ENCODE measurements around the gene HOATZ.

The HOATZ gene

GRCh38 chr11:111540937-111541253, 26.3 kb downstream of the HOATZ start:
- Histone ChIP-seq H2AFZ (ENCODE audit: low read length) (no peak overlapping the region), H3K9ac (ENCODE audit: low read depth, low read length, poor library complexity, severe bottlenecking) (no peak overlapping the region)

GRCh38 chr11:111541254-111542061, 26.9 kb downstream of the HOATZ start:
- H3K4me3 ChIP-seq (ENCODE audit: low read length, poor library complexity, severe bottlenecking), result no peak overlapping the region
- H3K9me3 ChIP-seq (ENCODE audit: insufficient read depth, low read depth, low read length), result no peaks in the 10 kb centered on the region
- no peaks in the 10 kb centered on the region for H3K27me3 ChIP-seq (ENCODE audit: insufficient read depth, low read length, poor library complexity, severe bottlenecking)
- peaks cover 23% of the 10 kb centered on the region for H3K4me1 ChIP-seq (ENCODE audit: insufficient read depth, low read length, poor library complexity, severe bottlenecking)
- H3K9me2 ChIP-seq (replicated peaks; ENCODE audit: low read depth, low read length), result no peaks in the 10 kb centered on the region
- TF ChIP-seq CTCF (conservative IDR thresholded peaks at IDR 0.05; ENCODE audit: low read length), result no peak
- TF ChIP-seq EZH2phosphoT487 (IDR thresholded peaks at IDR 0.05; ENCODE audit: borderline replicate concordance), result no peak
- no peaks in the 10 kb centered on the region for H3K36me3 ChIP-seq (ENCODE audit: insufficient read depth, low read length)
- no peak overlapping the region for H2AFZ ChIP-seq (ENCODE audit: low read length)
- no peak overlapping the region for H3K4me2 ChIP-seq (ENCODE audit: low read depth, low read length, poor library complexity, severe bottlenecking)
- no peak overlapping the region for H3K9ac ChIP-seq (ENCODE audit: low read depth, low read length, poor library complexity, severe bottlenecking)
- H3K79me2 ChIP-seq (ENCODE audit: insufficient read depth, low read length), result no peaks in the 10 kb centered on the region
- H3F3A ChIP-seq (ENCODE audit: low read depth), result no peaks in the 10 kb centered on the region
- no peaks in the 10 kb centered on the region for H4K20me1 ChIP-seq (ENCODE audit: insufficient read depth, low read length, poor library complexity, severe bottlenecking)

More at GRCh38 chr11:111540937-111541253, 26.3 kb downstream of the HOATZ start:
- Histone ChIP-seq H3K9me3 (ENCODE audit: insufficient read depth, low read depth, low read length) (no peaks in the 10 kb centered on the region), H3K27me3 (ENCODE audit: insufficient read depth, low read length, poor library complexity, severe bottlenecking) (no peaks in the 10 kb centered on the region), H4K20me1 (ENCODE audit: insufficient read depth, low read length, poor library complexity, severe bottlenecking) (no peaks in the 10 kb centered on the region), H3F3A (ENCODE audit: low read depth) (no peaks in the 10 kb centered on the region), H3K4me3 (ENCODE audit: low read length, poor library complexity, severe bottlenecking) (no peak overlapping the region), H3K79me2 (ENCODE audit: insufficient read depth, low read length) (no peaks in the 10 kb centered on the region), H3K9me2 (replicated peaks; ENCODE audit: low read depth, low read length) (no peaks in the 10 kb centered on the region), H3K4me1 (ENCODE audit: insufficient read depth, low read length, poor library complexity, severe bottlenecking) (peaks cover 23% of the 10 kb centered on the region), H3K4me2 (ENCODE audit: low read depth, low read length, poor library complexity, severe bottlenecking) (no peak overlapping the region), H3K36me3 (ENCODE audit: insufficient read depth, low read length) (no peaks in the 10 kb centered on the region)
- no peak for TF ChIP-seq CTCF (conservative IDR thresholded peaks at IDR 0.05; ENCODE audit: low read length)

- Histone ChIP-seq H2AFZ (ENCODE audit: low read length) (peak overlapping the region; percentile 62), H3K27me3 (ENCODE audit: insufficient read depth, low read length, poor library complexity, severe bottlenecking) (no peaks in the 10 kb centered on the region), H4K20me1 (ENCODE audit: insufficient read depth, low read length, poor library complexity, severe bottlenecking) (no peaks in the 10 kb centered on the region), H3K4me1 (ENCODE audit: insufficient read depth, low read length, poor library complexity, severe bottlenecking) (peaks cover 23% of the 10 kb centered on the region), H3K36me3 (ENCODE audit: insufficient read depth, low read length) (no peaks in the 10 kb centered on the region), H3K9ac (ENCODE audit: low read depth, low read length, poor library complexity, severe bottlenecking) (peak overlapping the region; percentile 4), H3K4me3 (ENCODE audit: low read length, poor library complexity, severe bottlenecking) (peak overlapping the region; percentile 44), H3K9me2 (replicated peaks; ENCODE audit: low read depth, low read length) (no peaks in the 10 kb centered on the region), H3K79me2 (ENCODE audit: insufficient read depth, low read length) (no peaks in the 10 kb centered on the region), H3K9me3 (ENCODE audit: insufficient read depth, low read depth, low read length) (no peaks in the 10 kb centered on the region), H3F3A (ENCODE audit: low read depth) (no peaks in the 10 kb centered on the region), H3K4me2 (ENCODE audit: low read depth, low read length, poor library complexity, severe bottlenecking) (peak overlapping the region; percentile 55)
- TF ChIP-seq CTCF (conservative IDR thresholded peaks at IDR 0.05; ENCODE audit: low read length), result no peak
- TF ChIP-seq EZH2phosphoT487 (IDR thresholded peaks at IDR 0.05; ENCODE audit: borderline replicate concordance), result no peak
Measured at GRCh38 chr11:111542606-111543275, 28.2 kb downstream of the HOATZ start.

Data from Loucy (cell line).